NCI-H526 treated with DMSO at 0.1 percent for 48 hours (cell line): ENCODE measurements around the gene ADCY5.
"Not testable (repeated sequence)": the region's sequence is repeated elsewhere in the genome, so short reads cannot be mapped to it uniquely, and the experiment has no call there.

Source experiments
- DNase-seq: peaks from one replicate; lab custom pipeline; 2025; lab: John Stamatoyannopoulos, UW

Gene ADCY5

GRCh38 chr3:123261666-123262065, 187.2 kb downstream of the ADCY5 start:
- no peak for DNase-seq

- peak; percentile 41 for DNase-seq
Measured at GRCh38 chr3:123258811-123259420, 190.0 kb downstream of the ADCY5 start.

GRCh38 chr3:123258359-123258758, 190.5 kb downstream of the ADCY5 start:
- no peak for DNase-seq

- DNase-seq = no peak
Measured at GRCh38 chr3:123256256-123256655, 192.6 kb downstream of the ADCY5 start.

- DNase-seq = no peak
Measured at GRCh38 chr3:123246866-123247265, 202.0 kb downstream of the ADCY5 start.

GRCh38 chr3:123244128-123244527, 204.8 kb downstream of the ADCY5 start:
- no peak for DNase-seq

GRCh38 chr3:123239756-123240155, 209.1 kb downstream of the ADCY5 start:
- no peak for DNase-seq

GRCh38 chr3:123239186-123239585, 209.7 kb downstream of the ADCY5 start:
- DNase-seq = not testable (repeated sequence)

GRCh38 chr3:123236902-123237301, 212.0 kb downstream of the ADCY5 start:
- DNase-seq = no peak
